ENCODE results near the gene ANK2. TPM values are rescaled to one million over a fixed set of nuclear protein-coding genes. Genes with fewer than 3 reads are reported as not detected.

ANK2 gene
- total RNA-seq, 1 donor from 2014 or later, result 6.5 TPM

- TF ChIP-seq CTCF (conservative IDR thresholded peaks at IDR 0.05; ENCODE audit: low read depth, low read length), result no peak
- H3K4me3 ChIP-seq (ENCODE audit: low read depth, low read length), result no peak overlapping the region
- no peak for DNase-seq (ENCODE audit: low read depth)
Observed at GRCh38 chr4:113385281-113385899, 335.9 kb downstream of the ANK2 start.

- no peak for DNase-seq (ENCODE audit: low read depth)
- TF ChIP-seq CTCF (conservative IDR thresholded peaks at IDR 0.05; ENCODE audit: low read depth, low read length), result no peak
Observed at GRCh38 chr4:113389160-113389559, 339.7 kb downstream of the ANK2 start.

GRCh38 chr4:113390850-113391249 lies 341.4 kb downstream of the ANK2 start:
- no peak for DNase-seq (ENCODE audit: low read depth)

More at GRCh38 chr4:113389160-113389559, 339.7 kb downstream of the ANK2 start:
- H3K4me3 ChIP-seq (ENCODE audit: low read depth, low read length), result no peak overlapping the region

GRCh38 chr4:113394108-113394729 lies 344.8 kb downstream of the ANK2 start:
- DNase-seq (ENCODE audit: low read depth), result no peak
- no peak for TF ChIP-seq CTCF (conservative IDR thresholded peaks at IDR 0.05; ENCODE audit: low read depth, low read length)
- no peak overlapping the region for H3K4me3 ChIP-seq (ENCODE audit: low read depth, low read length)

More at GRCh38 chr4:113390850-113391249, 341.4 kb downstream of the ANK2 start:
- no peak overlapping the region for H3K4me3 ChIP-seq (ENCODE audit: low read depth, low read length)
- TF ChIP-seq CTCF (conservative IDR thresholded peaks at IDR 0.05; ENCODE audit: low read depth, low read length), result no peak

GRCh38 chr4:113394730-113395530 lies 345.5 kb downstream of the ANK2 start:
- H3K4me3 ChIP-seq (ENCODE audit: low read depth, low read length), result no peak overlapping the region
- DNase-seq (ENCODE audit: low read depth), result peak; percentile 60
- TF ChIP-seq CTCF (conservative IDR thresholded peaks at IDR 0.05; ENCODE audit: low read depth, low read length), result peak; percentile 76

GRCh38 chr4:113397114-113397701 lies 347.8 kb downstream of the ANK2 start:
- H3K4me3 ChIP-seq (ENCODE audit: low read depth, low read length), result no peak overlapping the region
- DNase-seq (ENCODE audit: low read depth), result no peak
- TF ChIP-seq CTCF (conservative IDR thresholded peaks at IDR 0.05; ENCODE audit: low read depth, low read length), result no peak

Data from epithelial cell of proximal tubule (primary cell).